HG03039 (cell line): ENCODE results near the gene CMSS1.

Experiments
- ATAC-seq: cut with Tn5 transposase; IDR thresholded peaks from one replicate; pipeline ENCODE4 v1.9.1; 2021; ENCODE audit warnings: mild to moderate bottlenecking, moderate library complexity; ENCODE audit not compliant: unreplicated experiment

Gene CMSS1

GRCh38 chr3:100098784-100099070 is 281.1 kb downstream of the CMSS1 start:
- no peak for ATAC-seq

DNA sequence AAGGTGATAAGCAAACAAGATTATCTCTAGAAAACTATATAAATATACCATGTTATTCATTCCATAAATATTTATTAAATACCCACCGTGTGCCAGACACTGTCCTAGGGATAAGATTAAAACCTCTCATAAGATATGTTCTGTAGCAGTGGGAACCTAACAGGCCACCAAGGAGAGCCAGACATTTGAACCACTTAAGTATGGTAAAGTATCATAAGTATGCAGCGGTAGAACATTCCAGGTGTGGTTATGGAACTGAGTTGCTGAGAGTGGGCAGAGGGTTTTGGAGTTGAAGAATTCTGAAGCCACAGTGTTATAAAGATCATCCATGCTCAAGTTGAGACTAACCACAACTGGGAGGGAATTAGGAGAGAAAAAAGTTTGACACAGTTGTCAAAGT is 282.0 kb downstream of the CMSS1 start:
- no peak for ATAC-seq

DNA sequence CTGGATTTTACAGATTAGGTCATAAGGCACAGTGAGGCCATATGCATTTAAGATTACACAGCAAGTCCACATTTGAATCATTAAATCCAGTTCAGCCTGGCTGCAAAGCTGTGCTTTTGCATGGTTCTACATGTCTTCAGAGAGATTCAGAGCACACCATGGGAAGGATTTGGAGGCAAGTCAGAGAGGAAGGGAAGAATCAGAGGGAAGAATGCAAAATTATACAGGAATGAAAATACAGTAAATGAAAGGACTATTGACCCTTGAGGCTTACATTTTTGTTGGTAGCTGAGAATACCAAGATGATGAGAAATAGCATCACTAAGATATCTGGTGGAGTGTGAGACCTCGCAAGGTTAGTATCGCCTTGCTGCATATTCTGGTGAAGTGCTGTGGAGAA is 282.8 kb downstream of the CMSS1 start:
- no peak for ATAC-seq

DNA sequence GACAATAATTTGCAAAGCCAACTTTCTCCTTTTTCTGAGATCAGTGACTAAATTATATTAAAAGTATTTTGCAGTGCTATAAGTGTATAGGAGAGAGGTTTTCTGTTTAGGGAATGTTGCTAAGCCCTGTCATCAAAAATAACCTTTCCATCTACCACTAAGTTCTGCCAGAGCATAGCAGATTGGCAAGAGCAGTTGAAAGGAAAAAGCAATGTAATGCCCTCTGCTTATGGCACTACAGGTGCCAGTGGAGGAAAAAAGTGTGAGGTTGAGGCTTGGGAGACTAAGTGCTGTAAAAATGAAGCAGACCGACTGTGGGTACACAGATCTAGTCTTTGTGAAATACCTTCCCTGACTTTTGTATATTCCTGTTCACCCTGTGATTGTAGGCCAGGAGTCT is 285.1 kb downstream of the CMSS1 start:
- no peak for ATAC-seq

DNA sequence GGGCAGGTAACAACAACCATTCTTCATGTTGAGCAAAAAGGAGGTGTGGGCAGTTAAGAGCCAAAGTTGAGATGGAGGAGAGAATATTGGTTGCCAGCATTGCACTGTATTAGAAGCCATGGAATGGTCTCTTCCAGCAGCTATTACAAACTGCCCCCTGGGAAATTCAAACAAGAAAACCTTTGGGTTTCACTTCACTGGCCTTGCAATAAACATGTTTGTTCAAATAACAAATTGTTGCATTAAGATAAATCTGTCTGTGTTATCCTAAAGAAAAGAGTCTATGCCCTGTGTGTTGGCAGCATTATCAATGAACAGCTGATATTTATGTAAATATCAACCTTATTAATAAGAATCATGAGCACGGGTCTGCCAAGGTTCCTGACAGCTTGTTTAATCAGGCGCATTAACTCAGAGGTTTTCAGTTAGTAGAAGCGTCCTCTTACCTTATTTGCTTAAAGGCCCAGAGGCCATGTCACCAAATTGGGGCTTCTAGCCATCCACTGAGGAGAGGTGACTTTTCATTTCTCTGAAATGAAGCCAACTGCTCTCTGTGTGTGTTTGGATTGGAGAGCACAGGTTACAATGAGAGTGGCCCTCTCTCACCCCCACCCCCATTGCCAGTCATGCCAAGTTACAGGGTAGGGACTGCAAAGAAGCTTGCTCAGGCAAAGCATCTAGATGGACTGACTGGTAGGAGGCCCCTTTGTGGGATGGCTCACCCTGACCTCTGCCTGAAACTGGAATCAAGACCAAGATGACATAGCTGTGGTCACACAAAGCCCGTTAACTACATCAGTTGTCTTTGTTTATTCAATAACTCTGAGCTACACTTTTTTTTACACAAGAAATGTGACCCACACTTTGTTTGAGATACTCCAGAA is 286.1 kb downstream of the CMSS1 start:
- peak; percentile 82 for ATAC-seq

DNA sequence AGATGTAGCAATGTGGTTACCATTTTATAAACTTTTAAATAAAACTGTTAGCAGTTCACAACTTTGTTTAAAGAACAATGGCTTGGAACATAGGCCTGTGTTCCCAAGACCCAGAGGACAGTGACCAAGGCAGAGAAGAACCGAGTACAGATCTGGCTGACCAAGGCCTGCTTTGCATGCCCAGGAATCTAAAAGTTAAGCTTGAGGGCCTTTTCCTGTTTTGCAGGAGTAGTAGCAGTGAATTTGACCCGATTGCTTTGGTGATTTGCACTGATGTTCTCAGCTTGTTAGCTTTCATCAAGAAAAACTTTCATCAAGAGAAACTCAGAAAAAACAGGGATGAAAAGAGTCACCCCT is 286.8 kb downstream of the CMSS1 start:
- peak; percentile 19 for ATAC-seq

DNA sequence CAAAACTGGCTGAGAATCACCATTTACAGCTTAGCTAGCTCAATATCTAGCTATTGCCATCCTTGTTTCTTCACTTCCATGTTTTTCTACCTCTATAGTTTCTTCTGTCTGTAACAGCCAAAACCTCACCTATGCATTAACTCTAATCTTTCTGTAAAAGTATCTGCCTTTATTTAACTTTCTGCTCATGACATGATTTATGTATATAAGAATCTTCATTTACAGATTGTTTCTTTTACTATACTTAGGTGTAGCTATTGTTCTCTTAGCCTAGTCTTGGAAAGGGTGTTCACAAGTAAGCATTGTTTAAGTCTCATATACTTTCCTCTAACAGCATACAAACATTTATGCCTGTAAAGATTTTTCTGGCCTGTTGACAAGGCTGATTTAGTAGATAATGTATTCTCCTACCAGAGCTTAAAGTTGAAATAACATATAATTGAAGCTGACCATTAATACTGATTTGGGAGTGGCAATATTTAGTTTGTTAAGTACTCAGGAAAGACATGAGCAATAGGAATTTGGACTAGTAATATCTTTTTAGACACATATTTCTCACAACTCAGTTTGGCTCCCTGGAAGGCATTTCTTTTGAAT is 287.3 kb downstream of the CMSS1 start:
- ATAC-seq = no peak

GRCh38 chr3:100105501-100105900 is 287.8 kb downstream of the CMSS1 start:
- ATAC-seq = no peak

- no peak for ATAC-seq
These were observed 288.4 kb downstream of the CMSS1 start for GRCh38 chr3:100106094-100106493.

DNA sequence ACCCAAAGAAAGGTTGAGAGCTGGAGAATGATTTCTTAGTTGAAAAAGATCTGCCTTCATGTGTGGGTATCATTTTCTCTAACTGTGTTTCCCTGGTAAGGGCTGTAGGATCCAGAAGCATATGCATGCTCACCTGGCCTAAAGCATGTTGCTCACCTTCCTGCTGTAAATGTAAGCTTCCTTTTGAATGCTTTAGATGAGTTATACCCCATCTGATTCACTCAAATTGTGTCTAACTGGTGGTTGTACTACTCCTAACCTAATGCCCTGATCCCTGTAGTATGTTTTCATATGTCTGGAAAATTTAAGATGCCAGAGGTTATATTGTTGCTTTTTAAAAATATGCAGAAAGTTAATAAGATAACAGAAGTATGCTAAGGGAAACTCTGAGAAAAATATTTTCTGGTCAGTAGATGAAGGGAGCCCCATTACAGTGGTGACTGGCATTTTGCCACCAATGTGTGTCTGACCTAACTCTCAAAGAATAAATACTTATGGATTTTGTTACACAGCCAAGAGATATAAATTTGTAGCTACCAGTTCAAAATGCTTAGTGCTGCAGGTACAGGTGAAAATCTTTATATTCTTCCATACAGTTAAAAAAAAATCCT is 289.0 kb downstream of the CMSS1 start:
- ATAC-seq = no peak

GRCh38 chr3:100107221-100107814 is 289.7 kb downstream of the CMSS1 start:
- no peak for ATAC-seq

DNA sequence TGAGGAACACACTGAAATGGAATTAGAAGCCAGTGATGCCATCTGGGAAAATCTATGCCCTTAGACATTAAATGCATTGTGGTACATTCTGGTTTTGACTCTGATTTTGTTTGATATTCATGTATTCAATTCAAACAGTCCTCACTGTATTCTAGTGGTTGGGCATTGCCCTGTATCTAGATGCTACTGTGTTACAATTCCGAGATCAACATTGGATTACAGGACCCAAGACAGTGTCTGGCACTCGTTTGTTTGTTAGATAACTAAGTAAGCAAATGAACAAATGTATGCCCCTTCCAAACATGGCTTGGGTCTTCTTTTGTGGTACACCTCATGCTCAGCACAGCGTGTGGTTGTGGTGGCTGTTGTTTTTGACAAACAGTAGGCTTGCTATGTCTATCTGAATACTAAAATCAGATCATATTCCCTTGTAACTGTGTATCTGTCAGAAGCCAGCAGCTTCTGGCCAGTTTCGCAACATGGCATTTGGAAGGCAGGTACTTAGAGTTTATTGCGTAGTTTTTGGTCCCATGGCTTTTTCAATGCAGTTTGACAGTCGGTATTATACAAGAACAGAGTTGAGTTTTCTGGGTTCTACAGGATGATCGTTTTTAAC is 290.9 kb downstream of the CMSS1 start:
- no peak for ATAC-seq

DNA sequence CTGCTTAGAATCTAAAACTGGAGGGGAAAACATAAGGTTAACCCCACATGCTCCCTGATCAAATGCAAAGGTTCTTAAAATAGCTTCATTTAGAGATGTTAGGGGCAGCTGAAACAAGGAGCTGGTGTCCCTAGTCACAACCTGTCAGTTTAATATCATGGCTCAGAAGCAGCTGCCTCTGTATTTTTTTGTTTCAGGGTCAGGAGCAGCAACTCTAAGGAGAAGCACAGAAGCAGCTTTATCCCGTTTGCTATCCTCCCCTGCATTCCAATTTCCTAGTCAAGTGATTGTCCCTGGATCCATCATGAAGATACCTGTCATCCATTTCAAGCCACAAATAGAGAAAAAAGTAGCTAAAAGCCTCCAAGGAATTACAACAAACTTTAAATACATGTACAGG is 292.5 kb downstream of the CMSS1 start:
- ATAC-seq = no peak

GRCh38 chr3:100111728-100112127 is 294.1 kb downstream of the CMSS1 start:
- no peak for ATAC-seq

GRCh38 chr3:100113723-100114412 is 296.2 kb downstream of the CMSS1 start:
- no peak for ATAC-seq

DNA sequence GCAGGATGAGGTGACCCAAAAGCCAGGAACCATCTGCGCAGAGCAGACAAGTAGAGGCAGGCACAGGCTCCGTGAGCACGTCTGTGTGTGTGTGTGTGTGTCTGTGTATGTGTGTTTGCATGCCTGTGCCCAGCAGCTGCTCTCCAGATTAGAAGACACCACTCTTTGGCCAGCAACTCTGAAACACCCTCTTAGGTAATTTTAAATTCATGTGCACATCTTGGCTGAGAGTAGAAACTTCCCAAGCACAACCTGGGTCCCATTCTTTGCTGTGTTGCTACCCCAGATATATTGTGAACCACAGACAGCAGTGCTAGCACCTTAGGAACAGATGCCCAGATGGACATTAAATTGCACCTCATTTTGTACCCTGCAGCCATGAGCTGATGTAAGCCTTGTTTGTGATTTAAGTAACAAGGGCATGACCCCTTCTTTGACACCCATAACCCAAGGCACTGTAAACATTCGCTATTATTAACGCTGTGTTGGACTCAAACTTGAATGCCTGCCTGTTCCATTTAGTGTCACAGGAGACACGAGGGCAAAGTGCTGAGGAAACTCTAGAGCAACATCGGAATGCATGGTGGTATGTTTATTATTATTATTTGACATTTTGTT is 296.9 kb downstream of the CMSS1 start, which contains the start of gene FILIP1L:
Gene FILIP1L (minus strand): TSS at position 89 of the 618 bp plus-strand sequence.
- no peak for ATAC-seq

DNA sequence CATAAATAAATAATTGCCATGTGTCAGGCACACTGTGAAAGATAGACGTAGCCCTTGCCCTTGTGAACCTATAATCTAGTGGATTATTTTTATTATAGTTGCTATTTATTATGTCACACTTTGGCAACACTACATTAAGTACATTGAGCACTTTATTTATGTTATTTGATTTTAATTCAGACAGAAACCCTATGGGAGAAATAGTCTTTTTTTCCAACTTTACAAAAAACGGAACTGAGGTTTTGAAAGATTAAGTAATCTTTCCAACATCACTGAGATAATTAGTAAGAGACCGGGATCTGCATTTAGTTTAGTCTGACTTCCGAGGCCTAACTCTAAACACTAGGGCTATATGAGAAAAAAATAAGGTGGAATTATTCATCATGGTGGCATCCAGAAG is 299.4 kb downstream of the CMSS1 start:
- no peak for ATAC-seq

DNA sequence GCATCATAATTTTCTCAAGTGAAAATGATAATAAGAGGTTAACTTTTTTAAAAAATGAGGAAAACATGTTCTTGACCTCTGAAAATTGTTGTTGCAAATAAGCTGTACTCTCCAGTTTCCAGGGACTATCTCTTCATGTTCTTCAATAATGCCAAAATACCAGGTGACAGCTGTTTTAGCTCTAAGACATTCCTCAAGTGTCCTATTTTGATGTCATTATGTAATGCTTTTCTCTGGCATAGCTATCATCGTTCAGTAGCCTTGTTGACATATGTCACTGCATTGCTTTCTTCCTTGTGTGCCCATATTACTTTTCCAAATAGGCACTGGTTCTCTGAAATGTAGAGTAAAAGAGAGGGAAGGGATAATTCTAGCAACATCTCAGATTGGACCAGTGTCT is 302.4 kb downstream of the CMSS1 start:
- ATAC-seq = no peak

- ATAC-seq = no peak
These were observed 303.0 kb downstream of the CMSS1 start for GRCh38 chr3:100120693-100121092.

GRCh38 chr3:100122321-100122720 is 304.7 kb downstream of the CMSS1 start:
- no peak for ATAC-seq
